ENCODE results near the gene ZBTB20.

GRCh38 chr3:114642951-114643741, 503.9 kb downstream of the ZBTB20 start:
- TF ChIP-seq CTCF (IDR thresholded peaks at IDR 0.05) = no peak
- no peak for TF ChIP-seq POLR2AphosphoS5 (IDR thresholded peaks at IDR 0.05)
- no peak for TF ChIP-seq POLR2A (IDR thresholded peaks at IDR 0.05)
- TF ChIP-seq EP300 (IDR thresholded peaks at IDR 0.05) = no peak

Measured in stomach (tissue), 4 donors.